HG03066 (cell line): ENCODE results near the gene NFIA.
"Not testable (repeated sequence)": the region's sequence is repeated elsewhere in the genome, so short reads cannot be mapped to it uniquely, and the experiment has no call there.

Experiments used
- ATAC-seq: cut with Tn5 transposase; IDR thresholded peaks from one replicate; pipeline ENCODE4 v1.9.1; 2021; ENCODE audit warnings: low read depth; ENCODE audit not compliant: unreplicated experiment

Gene NFIA

GRCh38 chr1:61058483-61059245 lies 23.7 kb upstream of the NFIA start:
- no peak for ATAC-seq

- ATAC-seq, result not testable (repeated sequence)
Measured at GRCh38 chr1:61061601-61062000, 20.8 kb upstream of the NFIA start.

- no peak for ATAC-seq
Measured at GRCh38 chr1:61064673-61065072, 17.7 kb upstream of the NFIA start.

- no peak for ATAC-seq
Measured at GRCh38 chr1:61067446-61068019, 14.8 kb upstream of the NFIA start.

GRCh38 chr1:61070054-61070453 lies 12.3 kb upstream of the NFIA start:
- no peak for ATAC-seq

GRCh38 chr1:61071205-61072130 lies 10.9 kb upstream of the NFIA start:
- ATAC-seq, result no peak

- ATAC-seq, result no peak
Measured at GRCh38 chr1:61073871-61074270, 8.5 kb upstream of the NFIA start.

GRCh38 chr1:61075833-61076232 lies 6.5 kb upstream of the NFIA start:
- ATAC-seq, result not testable (repeated sequence)

GRCh38 chr1:61076728-61077675 lies 5.4 kb upstream of the NFIA start:
- peak; percentile 63 for ATAC-seq

- ATAC-seq, result peak; percentile 56
Measured at GRCh38 chr1:61077676-61078541, 4.5 kb upstream of the NFIA start.

GRCh38 chr1:61078618-61079295 lies 3.6 kb upstream of the NFIA start:
- ATAC-seq, result no peak

GRCh38 chr1:61079296-61079897 lies 3.0 kb upstream of the NFIA start:
- no peak for ATAC-seq

GRCh38 chr1:61079898-61080336 lies 2.4 kb upstream of the NFIA start:
- no peak for ATAC-seq

- ATAC-seq, result no peak
Measured at GRCh38 chr1:61080413-61081143, 1.8 kb upstream of the NFIA start.

GRCh38 chr1:61081144-61081685 lies 1.1 kb upstream of the NFIA start:
- no peak for ATAC-seq

- ATAC-seq, result no peak
Measured at GRCh38 chr1:61081686-61082310, 563 bp upstream of the NFIA start.
